NCI-H748 (cell line): ENCODE results near the gene MAPRE2.
"Not testable (repeated sequence)": the region's sequence is repeated elsewhere in the genome, so short reads cannot be mapped to it uniquely, and the experiment has no call there.

Source experiments
- DNase-seq: peaks from one replicate; lab custom pipeline; 2025; ENCODE audit not compliant: unreplicated experiment; lab: John Stamatoyannopoulos, UW

MAPRE2 gene

GRCh38 chr18:35143622-35144596, 102.7 kb downstream of the MAPRE2 start:
- peak; percentile 98 for DNase-seq

- DNase-seq: no peak
These were observed 103.5 kb downstream of the MAPRE2 start for GRCh38 chr18:35144698-35145097.

- not testable (repeated sequence) for DNase-seq
These were observed 109.0 kb downstream of the MAPRE2 start for GRCh38 chr18:35150195-35150594.

- no peak for DNase-seq
These were observed 112.5 kb downstream of the MAPRE2 start for GRCh38 chr18:35153609-35154272.

- no peak for DNase-seq
These were observed 114.3 kb downstream of the MAPRE2 start for GRCh38 chr18:35155398-35156117.

GRCh38 chr18:35157181-35157580, 116.0 kb downstream of the MAPRE2 start:
- DNase-seq: no peak

- DNase-seq: no peak
These were observed 117.7 kb downstream of the MAPRE2 start for GRCh38 chr18:35158728-35159450.

- no peak for DNase-seq
These were observed 118.6 kb downstream of the MAPRE2 start for GRCh38 chr18:35159782-35160181.

GRCh38 chr18:35161485-35161884, 120.3 kb downstream of the MAPRE2 start:
- DNase-seq: no peak

- no peak for DNase-seq
These were observed 120.7 kb downstream of the MAPRE2 start for GRCh38 chr18:35161934-35162333.

GRCh38 chr18:35163014-35163539, 121.9 kb downstream of the MAPRE2 start:
- no peak for DNase-seq

- no peak for DNase-seq
These were observed 122.5 kb downstream of the MAPRE2 start for GRCh38 chr18:35163721-35164120.

- DNase-seq: no peak
These were observed 122.9 kb downstream of the MAPRE2 start for GRCh38 chr18:35164133-35164532.

- DNase-seq: no peak
These were observed 126.1 kb downstream of the MAPRE2 start for GRCh38 chr18:35167332-35167731.

GRCh38 chr18:35167857-35168256, 126.6 kb downstream of the MAPRE2 start:
- no peak for DNase-seq

- DNase-seq: not testable (repeated sequence)
These were observed 129.1 kb downstream of the MAPRE2 start for GRCh38 chr18:35170323-35170722.

- DNase-seq: no peak
These were observed 130.2 kb downstream of the MAPRE2 start for GRCh38 chr18:35171315-35171987.

GRCh38 chr18:35172009-35172408, 130.8 kb downstream of the MAPRE2 start:
- DNase-seq: no peak

- DNase-seq: no peak
These were observed 131.3 kb downstream of the MAPRE2 start for GRCh38 chr18:35172451-35173035.
